CD4-positive, alpha-beta memory T cell (primary cell): ENCODE data around the gene DCUN1D2. TPM values are rescaled to one million over a fixed set of nuclear protein-coding genes. Genes with fewer than 3 reads are reported as not detected.

ENCODE experiments used
- CTCF ChIA-PET: fragments of 350-600 bp; sonication (Branson Sonifier 250); formaldehyde crosslinking; loops from one replicate; lab custom pipeline; 2021; ENCODE audit warnings: inconsistent platforms; ENCODE audit not compliant: partially characterized antibody; lab: Charles Lee
- POLR2A ChIA-PET: fragments of 350-600 bp; sonication (Branson Sonifier 250); formaldehyde crosslinking; loops from one replicate; lab custom pipeline; 2021; ENCODE audit not compliant: partially characterized antibody; lab: Charles Lee
- DNase-seq, 5 donors: peaks; one replicate each; pipeline versions ENCODE4 v3.0.0 to v3.0.0-alpha.2; 2020 to 2022; ENCODE audit warnings: mixed read lengths in 1 of 5
- H3K27ac ChIP-seq: one replicate; pipeline ENCODE4 v1.7.0; 2013; ENCODE audit warnings: low read depth, low read length
- H3K27me3 ChIP-seq: 2 replicates; pipeline ENCODE4 v1.7.0; 2013; ENCODE audit warnings: mild to moderate bottlenecking, low read length, moderate library complexity; ENCODE audit not compliant: insufficient read depth
- H3K36me3 ChIP-seq: 2 replicates; pipeline ENCODE4 v1.7.0; 2013; ENCODE audit warnings: mild to moderate bottlenecking, low read length, moderate library complexity; ENCODE audit not compliant: insufficient read depth
- H3K4me1 ChIP-seq: 2 replicates; pipeline ENCODE4 v1.7.0; 2013; ENCODE audit warnings: mild to moderate bottlenecking, low read length, moderate library complexity; ENCODE audit not compliant: insufficient read depth
- H3K4me3 ChIP-seq, 2 donors: one replicate each; pipeline ENCODE4 v1.7.0; 2013; ENCODE audit warnings: low read length in 2 of 2, mild to moderate bottlenecking in 1 of 2
- H3K9me3 ChIP-seq, 2 donors: one replicate each; pipeline ENCODE4 v1.7.0; 2013; ENCODE audit warnings: low read length in 2 of 2, control low read depth in 1 of 2; ENCODE audit not compliant: control insufficient read depth in 1 of 2
- H3K27ac Mint-ChIP-seq, 7 donors: one replicate each; pipeline ENCODE4 v1.8.0; 2020 to 2021; ENCODE audit warnings: mixed read lengths in 7 of 7, mild to moderate bottlenecking in 6 of 7, inconsistent platforms in 3 of 7, moderate library complexity in 3 of 7
- H3K27me3 Mint-ChIP-seq, 2 donors: one replicate each; pipeline ENCODE4 v1.8.0; 2020 to 2021; ENCODE audit warnings: mixed read lengths in 2 of 2
- H3K36me3 Mint-ChIP-seq, 2 donors: one replicate each; pipeline ENCODE4 v1.8.0; 2020 to 2021; ENCODE audit warnings: mixed read lengths in 2 of 2, inconsistent platforms in 1 of 2, mild to moderate bottlenecking in 1 of 2
- H3K4me1 Mint-ChIP-seq, 4 donors: one replicate each; pipeline ENCODE4 v1.8.0; 2020 to 2021; ENCODE audit warnings: mixed read lengths in 4 of 4, mild to moderate bottlenecking in 1 of 4
- H3K4me3 Mint-ChIP-seq, 8 donors: one replicate each; pipeline ENCODE4 v1.8.0; 2020 to 2021; ENCODE audit warnings: mixed read lengths in 8 of 8, mild to moderate bottlenecking in 7 of 8, moderate library complexity in 6 of 8, inconsistent platforms in 3 of 8
- H3K9me3 Mint-ChIP-seq, 8 donors: one replicate each; pipeline ENCODE4 v1.8.0; 2020 to 2021; ENCODE audit warnings: mixed read lengths in 8 of 8, mild to moderate bottlenecking in 5 of 8, inconsistent platforms in 3 of 8, moderate library complexity in 1 of 8
- intact Hi-C: fragments of 100-400 bp; cut with micrococcal nuclease; formaldehyde crosslinking; loops from one replicate; pipeline ENCODE4 v1.15.1; 2023
- polyA plus RNA-seq, 2 donors: library from polyadenylated mRNA; unstranded; fragments of 300-500 nt; fragmentation: Illumina TruSeq; gene quantifications; one replicate each; pipeline ENCODE4 v1.2.3, GENCODE V29; 2021
- total RNA-seq, 2 experiments: library from RNA; stranded (reverse); gene quantifications; one replicate each; pipeline ENCODE4 v1.2.3, GENCODE V29; 2021

Gene DCUN1D2
- total and polyA plus RNA-seq, 4 experiments from 2014 or later = 6.6 to 34.8 (median 20.8) TPM

DNA sequence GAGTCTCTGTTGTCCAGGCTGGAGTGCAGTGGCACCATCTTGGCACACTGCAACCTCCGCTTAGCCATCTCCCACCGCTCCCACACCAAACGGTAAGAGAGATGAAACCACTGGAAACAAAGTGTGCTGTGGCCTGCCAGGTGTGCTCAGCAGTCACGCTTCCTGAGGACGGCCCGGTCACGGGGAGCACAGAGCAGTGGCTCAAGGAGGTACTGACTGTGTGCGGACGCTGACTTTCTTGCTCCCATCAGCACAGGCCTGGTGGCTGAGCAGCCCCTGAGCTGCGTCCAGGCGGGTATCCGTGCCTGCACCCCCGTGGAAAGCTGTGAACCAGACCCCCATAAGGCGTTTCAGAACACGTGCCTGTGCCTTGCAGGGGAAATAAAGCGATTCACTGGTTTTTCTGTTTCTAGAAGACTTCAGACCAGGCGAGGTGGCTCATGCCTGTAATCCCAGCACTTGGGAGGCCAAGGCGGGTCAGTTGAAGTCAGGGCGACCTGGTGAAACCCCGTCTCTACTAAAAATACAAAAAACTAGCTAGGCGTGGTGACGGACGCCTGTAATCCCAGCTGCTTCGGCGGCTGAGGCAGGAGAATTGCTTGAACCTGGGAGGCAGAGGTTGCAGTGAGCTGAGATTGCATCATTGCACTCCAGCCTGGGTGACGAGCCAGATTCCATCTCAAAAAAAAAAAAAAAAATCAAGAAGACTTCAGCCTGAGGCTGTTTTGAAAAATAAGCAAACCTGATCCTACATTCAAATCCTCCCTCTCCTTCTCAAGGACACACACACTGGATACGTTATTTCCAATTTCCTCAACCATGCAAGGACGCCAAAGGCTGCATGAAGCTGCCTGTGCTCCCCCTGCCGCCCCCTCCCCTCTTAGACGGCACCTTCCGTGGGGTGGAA, 62.7 kb downstream of the DCUN1D2 start:
- no peak for DNase-seq
- Mint-ChIP-seq H3K36me3 (peaks cover 0 to 3% of the 10 kb centered on the region in 2 donors), H3K4me1 (no peaks in the 10 kb centered on the region), H3K27ac (no peak overlapping the region), H3K4me3 (no peak overlapping the region), H3K27me3 (no peaks in the 10 kb centered on the region), H3K9me3 (peaks cover 0 to 2% (median 0%) of the 10 kb centered on the region in 8 donors)
- H3K27me3 ChIP-seq = no peaks in the 10 kb centered on the region
- intact Hi-C loops = no loop called here
- no peaks in the 10 kb centered on the region for H3K9me3 ChIP-seq
- H3K4me1 ChIP-seq = no peaks in the 10 kb centered on the region
- H3K36me3 ChIP-seq = no peaks in the 10 kb centered on the region
- H3K27ac ChIP-seq = no peak overlapping the region
- ChIA-PET POLR2A (no interaction called here), CTCF (no interaction called here)
- no peak overlapping the region for H3K4me3 ChIP-seq

DNA sequence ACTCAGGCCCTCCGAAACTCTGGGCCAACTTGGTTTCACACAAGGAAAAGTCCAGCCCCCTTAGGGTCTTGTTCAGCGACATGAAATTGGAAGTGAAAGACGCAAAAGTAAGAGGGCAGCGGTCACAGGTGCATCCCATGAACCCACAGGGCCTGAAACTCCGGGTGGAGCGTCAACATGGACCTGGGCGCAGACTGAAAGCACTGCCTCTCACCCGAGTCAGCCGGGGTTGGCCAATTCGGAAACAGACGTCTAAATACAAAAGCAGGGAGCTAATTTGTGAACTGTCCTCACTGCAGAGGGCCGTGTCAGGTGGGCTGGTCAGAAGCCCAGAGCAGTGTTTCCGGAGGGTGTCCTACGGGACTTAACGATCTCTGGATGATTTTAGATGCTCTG, 63.9 kb downstream of the DCUN1D2 start:
- Mint-ChIP-seq H3K4me1 (no peaks in the 10 kb centered on the region), H3K4me3 (no peak overlapping the region), H3K27me3 (no peaks in the 10 kb centered on the region), H3K36me3 (peaks cover 0 to 6% of the 10 kb centered on the region in 2 donors), H3K27ac (no peak overlapping the region), H3K9me3 (peaks cover 0 to 2% (median 0%) of the 10 kb centered on the region in 8 donors)
- DNase-seq = no peak
- Histone ChIP-seq H3K4me1 (no peaks in the 10 kb centered on the region), H3K27me3 (no peaks in the 10 kb centered on the region), H3K36me3 (no peaks in the 10 kb centered on the region), H3K9me3 (no peaks in the 10 kb centered on the region), H3K27ac (no peak overlapping the region), H3K4me3 (no peak overlapping the region)
- intact Hi-C loops = no loop called here
- ChIA-PET POLR2A (interaction anchor here (0.5 kb wide), 1 partner anchor 44 kb away, joined by 3 read pairs; no protein-coding TSS in a partner anchor), CTCF (no interaction called here)

DNA sequence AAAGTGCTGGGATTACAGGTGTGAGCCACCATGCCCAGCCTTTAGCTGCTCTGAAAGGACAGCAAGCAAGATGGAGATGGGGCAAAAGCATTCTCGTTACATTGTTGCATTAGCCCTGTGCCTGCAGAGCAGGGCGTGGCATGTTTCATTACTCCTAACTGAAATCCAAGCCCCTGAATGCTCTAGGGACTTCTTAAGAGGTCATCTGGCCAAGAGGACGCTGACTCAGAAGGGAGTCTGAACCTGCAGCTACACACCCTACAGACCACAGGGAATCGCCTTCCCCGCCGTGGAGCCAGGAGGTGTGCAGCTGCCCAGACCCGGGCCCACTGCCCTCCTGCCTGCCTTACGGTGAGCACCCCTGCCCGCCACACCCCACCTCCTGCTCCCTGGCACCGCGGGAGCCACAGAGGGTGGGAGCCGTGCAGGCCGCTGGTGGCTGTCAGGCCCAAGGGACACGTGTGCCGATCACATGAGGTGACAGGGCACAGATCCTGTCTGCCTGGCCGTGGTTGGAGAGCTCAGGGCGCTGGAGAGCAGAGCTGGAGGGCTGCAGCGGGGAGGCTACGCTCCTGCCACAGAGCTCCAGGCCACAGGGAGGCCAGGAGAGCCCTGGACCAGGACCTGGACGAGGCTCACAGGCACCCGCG, 64.4 kb downstream of the DCUN1D2 start:
- Histone ChIP-seq H3K27me3 (no peaks in the 10 kb centered on the region), H3K27ac (no peak overlapping the region), H3K4me1 (no peaks in the 10 kb centered on the region), H3K36me3 (no peaks in the 10 kb centered on the region), H3K9me3 (no peaks in the 10 kb centered on the region), H3K4me3 (no peak overlapping the region)
- H3K4me3 Mint-ChIP-seq = no peak overlapping the region
- no peak for DNase-seq
- H3K4me1 Mint-ChIP-seq = no peaks in the 10 kb centered on the region
- H3K27me3 Mint-ChIP-seq = no peaks in the 10 kb centered on the region
- ChIA-PET CTCF (no interaction called here), POLR2A (interaction anchor here (0.5 kb wide), 1 partner anchor 43 kb away, joined by 3 read pairs; no protein-coding TSS in a partner anchor)
- no peak overlapping the region for H3K27ac Mint-ChIP-seq
- H3K36me3 Mint-ChIP-seq = peaks cover 0 to 6% of the 10 kb centered on the region in 2 donors
- intact Hi-C loops = no loop called here
- H3K9me3 Mint-ChIP-seq = peaks cover 0 to 2% (median 0%) of the 10 kb centered on the region in 8 donors

DNA sequence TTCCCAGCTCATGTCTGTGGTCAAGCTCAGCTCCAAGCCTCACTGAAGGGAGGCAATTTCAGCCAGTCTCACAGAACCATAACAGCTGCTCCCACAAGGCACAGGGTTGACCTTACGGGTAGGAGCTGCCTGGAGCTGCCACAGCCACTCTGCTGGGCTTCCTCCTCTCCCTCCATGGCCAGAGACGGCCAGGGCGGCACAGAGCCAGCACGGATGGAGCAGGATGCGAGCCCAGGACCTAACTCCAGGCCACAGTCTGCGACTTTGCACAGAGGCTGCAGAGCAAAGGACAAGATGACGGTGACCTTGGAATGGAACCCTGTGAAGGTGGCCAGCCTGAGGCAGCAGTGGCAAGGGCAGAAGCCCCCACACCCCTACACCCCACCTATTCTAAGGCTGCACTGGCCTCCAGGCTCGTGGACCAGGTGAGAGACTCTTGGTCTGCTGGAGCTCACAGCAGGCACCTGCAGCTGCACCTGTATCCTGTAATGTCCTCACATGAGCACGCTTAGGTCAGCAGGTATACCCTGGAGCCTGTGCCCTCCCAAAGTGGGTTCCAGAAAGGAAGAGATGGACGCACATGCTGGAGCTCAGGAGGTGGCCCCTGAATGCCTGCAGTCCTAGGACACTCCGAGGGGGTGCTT, 66.9 kb downstream of the DCUN1D2 start:
- Mint-ChIP-seq H3K27me3 (no peaks in the 10 kb centered on the region), H3K9me3 (peaks cover 0 to 2% (median 0%) of the 10 kb centered on the region in 8 donors), H3K4me3 (no peak overlapping the region), H3K36me3 (peaks cover 0 to 7% of the 10 kb centered on the region in 2 donors), H3K27ac (no peak overlapping the region), H3K4me1 (no peaks in the 10 kb centered on the region)
- no peak for DNase-seq
- H3K27ac ChIP-seq = no peak overlapping the region
- intact Hi-C loops = no loop called here
- no peak overlapping the region for H3K4me3 ChIP-seq
- no peaks in the 10 kb centered on the region for H3K27me3 ChIP-seq
- no peaks in the 10 kb centered on the region for H3K36me3 ChIP-seq
- ChIA-PET POLR2A (no interaction called here), CTCF (no interaction called here)
- H3K4me1 ChIP-seq = no peaks in the 10 kb centered on the region
- no peaks in the 10 kb centered on the region for H3K9me3 ChIP-seq

DNA sequence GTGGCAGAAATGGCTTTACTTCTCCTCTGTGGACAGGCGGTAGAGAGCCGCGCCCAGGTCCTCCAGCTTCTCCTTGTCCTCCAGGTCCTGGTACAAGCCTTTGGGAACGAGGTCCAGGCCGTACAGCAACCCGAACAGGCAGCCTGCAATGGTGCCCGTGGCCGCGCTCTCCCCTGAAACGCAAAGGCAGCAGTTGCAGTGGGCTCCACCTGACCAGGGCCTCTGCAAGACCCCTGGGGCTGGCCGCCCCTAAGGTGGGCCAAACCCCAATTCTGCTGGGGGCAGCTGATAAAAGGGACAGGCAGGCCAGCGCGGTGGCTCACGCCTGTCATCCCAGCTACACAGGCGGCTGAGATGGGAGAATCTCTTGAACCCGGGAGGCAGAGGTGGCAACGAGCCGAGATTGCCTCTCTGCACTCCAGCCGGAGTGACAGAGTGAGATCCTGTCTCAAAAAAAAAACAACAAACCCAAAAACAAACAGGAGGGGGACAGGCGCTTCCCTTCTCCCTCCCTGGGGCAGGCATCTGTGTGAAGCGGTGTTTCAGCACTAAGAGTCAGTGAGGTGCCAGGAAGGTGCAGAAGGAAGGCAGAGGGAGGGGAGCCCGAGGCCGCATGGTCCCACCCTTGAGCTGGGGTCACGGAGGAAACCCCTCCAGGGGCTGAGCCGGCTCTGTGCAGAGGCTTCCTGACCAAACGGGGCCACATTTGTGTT, 67.5 kb downstream of the DCUN1D2 start:
- intact Hi-C loops = no loop called here
- Histone ChIP-seq H3K36me3 (no peaks in the 10 kb centered on the region), H3K4me1 (no peaks in the 10 kb centered on the region), H3K9me3 (no peaks in the 10 kb centered on the region), H3K4me3 (no peak overlapping the region), H3K27me3 (no peaks in the 10 kb centered on the region), H3K27ac (no peak overlapping the region)
- Mint-ChIP-seq H3K9me3 (peaks cover 0 to 2% (median 0%) of the 10 kb centered on the region in 8 donors), H3K27me3 (no peaks in the 10 kb centered on the region), H3K36me3 (peaks cover 0 to 7% of the 10 kb centered on the region in 2 donors), H3K27ac (no peak overlapping the region), H3K4me1 (no peaks in the 10 kb centered on the region), H3K4me3 (no peak overlapping the region)
- no peak for DNase-seq
- ChIA-PET POLR2A (no interaction called here), CTCF (no interaction called here)

DNA sequence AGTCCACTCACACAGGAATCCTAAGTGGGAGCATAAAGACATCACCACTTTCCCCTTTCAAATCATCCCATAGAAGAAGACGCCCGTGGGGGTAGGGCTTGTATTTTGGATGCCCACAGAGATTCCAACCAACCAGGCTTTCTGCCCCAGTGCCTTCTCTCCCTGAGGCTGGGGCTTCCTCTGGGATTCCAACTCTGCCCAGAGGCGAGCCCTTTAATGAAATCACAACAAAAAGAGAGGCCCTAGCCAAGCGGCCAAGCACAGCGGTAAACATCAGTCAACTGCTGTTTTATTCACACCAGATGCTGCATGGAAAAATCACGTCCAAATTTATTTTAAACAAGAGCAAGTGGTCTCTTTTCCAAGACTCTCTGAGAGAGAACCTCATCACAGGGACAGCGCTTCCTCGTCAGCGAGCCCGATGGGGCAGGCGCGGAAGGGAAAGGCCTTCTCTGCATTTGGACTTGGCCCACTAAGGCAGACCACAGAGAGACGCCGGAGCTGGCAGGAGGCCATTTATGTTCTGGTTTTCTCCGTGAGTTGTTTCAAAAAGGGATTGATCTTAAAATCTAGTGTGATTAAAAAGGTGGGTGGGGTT, 68.7 kb downstream of the DCUN1D2 start:
- intact Hi-C loops = no loop called here
- Histone ChIP-seq H3K4me1 (no peaks in the 10 kb centered on the region), H3K27ac (no peak overlapping the region), H3K27me3 (no peaks in the 10 kb centered on the region), H3K9me3 (no peaks in the 10 kb centered on the region), H3K36me3 (no peaks in the 10 kb centered on the region), H3K4me3 (no peak overlapping the region)
- H3K27me3 Mint-ChIP-seq = peaks cover 0 to under 1% of the 10 kb centered on the region in 2 donors
- H3K4me3 Mint-ChIP-seq = no peak overlapping the region
- H3K9me3 Mint-ChIP-seq = peaks cover 0 to 2% (median 0%) of the 10 kb centered on the region in 8 donors
- no peaks in the 10 kb centered on the region for H3K4me1 Mint-ChIP-seq
- H3K36me3 Mint-ChIP-seq = peaks cover 0 to 7% of the 10 kb centered on the region in 2 donors
- H3K27ac Mint-ChIP-seq = no peak overlapping the region
- DNase-seq = no peak
- ChIA-PET POLR2A (no interaction called here), CTCF (no interaction called here)
